GM19395 (cell line): Measurements from ENCODE around the gene TRDMT1.

Experiments used
- ATAC-seq: cut with Tn5 transposase; IDR thresholded peaks from one replicate; pipeline ENCODE4 v1.9.1; 2021; ENCODE audit warnings: mild to moderate bottlenecking, moderate library complexity; ENCODE audit not compliant: unreplicated experiment

TRDMT1 gene

GRCh38 chr10:17179002-17179401 lies 22.5 kb downstream of the TRDMT1 start:
- ATAC-seq, result no peak

DNA sequence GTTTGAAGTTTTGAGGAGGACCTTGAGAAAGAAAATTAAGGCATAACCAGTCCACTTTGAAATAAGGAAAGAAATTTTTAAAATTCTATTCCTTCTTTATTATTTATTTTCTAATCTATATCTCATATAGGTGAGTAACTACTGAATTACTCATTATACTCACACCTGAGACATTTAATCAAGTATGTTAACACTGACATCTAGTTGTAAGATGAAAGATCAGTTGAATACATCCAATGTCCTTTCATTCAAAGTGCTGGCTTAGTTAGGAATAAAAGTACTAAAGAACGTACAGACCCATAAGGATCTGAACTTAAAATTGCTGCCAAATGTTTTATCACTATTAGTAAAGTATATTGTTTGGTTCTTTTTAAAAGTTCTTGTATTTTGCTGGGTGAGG lies 23.5 kb downstream of the TRDMT1 start:
- ATAC-seq, result no peak

DNA sequence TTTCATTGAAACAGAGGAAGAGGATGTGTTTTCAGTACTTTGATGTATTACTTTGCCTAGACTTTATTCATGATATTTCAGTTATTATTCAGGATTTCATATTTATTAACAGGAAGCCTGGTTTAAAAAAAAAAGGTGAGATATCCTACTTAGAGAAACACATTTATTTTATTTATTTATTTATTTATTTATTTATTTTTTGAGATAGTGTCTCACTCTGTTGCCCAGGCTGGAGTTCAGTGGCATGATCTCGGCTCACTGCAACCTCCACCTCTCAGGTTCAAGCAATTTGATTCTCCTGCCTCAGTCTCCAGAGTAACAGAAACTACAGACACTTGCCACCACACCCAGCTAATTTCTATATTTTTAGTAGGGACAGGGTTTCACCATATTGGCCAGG lies 24.5 kb downstream of the TRDMT1 start:
- ATAC-seq, result no peak

DNA sequence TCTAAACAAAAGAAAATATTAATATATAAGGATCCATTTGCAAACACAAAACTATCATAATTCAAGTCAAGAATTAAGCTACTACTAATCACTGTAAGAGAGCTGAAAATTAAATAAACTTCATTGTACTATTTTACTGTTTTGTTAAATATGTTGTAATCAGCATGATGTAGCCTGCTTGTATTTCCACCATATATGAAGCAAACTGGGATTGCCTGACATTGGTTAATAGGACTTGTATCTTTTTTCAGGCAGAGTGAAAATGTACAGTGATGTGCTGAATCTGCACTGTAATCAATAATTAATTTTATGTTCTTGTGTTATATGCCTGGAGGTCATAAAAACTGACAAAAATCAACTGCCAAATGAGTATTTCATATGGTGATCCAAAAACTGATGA lies 25.4 kb downstream of the TRDMT1 start:
- no peak for ATAC-seq

DNA sequence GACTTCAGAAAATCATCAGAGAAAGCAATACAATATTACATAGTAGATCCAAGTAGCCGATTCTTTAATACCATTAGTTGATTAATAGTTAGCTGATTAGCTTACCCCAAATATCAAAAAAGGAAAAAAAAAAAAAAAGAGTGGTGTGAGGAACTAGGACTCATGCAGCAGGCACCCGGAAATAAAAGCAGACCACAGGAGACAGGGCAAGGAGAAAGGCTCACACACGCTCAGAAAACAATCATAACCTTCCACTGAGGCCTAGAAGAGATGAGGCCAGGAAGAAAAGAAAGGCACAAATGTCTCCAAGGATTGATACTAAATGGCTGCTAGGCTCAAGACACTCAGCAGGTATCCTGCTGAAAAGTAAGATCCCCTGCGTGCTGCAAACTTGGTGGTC lies 25.9 kb downstream of the TRDMT1 start:
- no peak for ATAC-seq

- no peak for ATAC-seq
These were observed 26.8 kb downstream of the TRDMT1 start for GRCh38 chr10:17174626-17175025.

DNA sequence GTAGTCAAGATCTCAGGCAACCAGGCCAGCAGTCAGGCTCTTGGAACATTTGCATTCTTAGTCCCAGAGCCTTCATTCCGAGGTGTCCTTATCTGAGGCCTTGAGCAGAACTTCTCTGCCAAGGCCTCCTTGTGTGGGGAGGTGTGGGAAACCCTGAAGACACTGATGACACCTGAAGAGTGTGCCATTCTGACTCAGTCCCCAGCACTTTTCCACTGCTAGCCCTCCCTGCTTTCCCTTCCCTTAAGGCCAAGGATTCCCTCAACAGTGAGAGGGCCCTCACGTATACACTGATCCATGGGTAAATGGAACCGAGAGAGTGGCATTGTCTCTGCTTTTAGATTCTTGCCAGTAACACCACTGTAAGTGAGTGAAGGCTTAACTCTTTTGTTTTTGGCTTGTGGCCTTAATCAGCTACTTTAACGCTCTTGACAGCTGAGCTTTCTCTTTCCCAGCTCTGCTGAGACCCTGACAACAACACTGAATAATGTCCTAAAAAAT lies 30.3 kb downstream of the TRDMT1 start:
- ATAC-seq, result no peak

DNA sequence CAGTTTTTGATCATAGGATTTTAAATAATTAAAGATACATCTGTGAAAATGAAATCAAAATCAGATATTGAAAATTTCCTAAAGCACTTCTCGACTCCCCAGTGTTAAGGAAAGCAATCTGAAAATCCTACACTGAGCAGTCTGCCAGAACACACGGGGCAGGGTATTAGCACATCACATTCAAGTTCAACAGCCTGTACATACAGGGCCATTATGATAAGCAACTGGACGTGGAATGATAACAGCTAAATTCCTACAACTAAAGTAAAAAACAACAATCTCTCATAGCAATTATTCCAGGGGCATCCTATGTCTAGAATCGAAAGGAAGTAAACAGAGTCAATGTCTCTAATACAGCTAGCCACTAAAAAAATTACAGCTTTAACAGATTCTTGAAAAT lies 31.7 kb downstream of the TRDMT1 start:
- ATAC-seq, result no peak

DNA sequence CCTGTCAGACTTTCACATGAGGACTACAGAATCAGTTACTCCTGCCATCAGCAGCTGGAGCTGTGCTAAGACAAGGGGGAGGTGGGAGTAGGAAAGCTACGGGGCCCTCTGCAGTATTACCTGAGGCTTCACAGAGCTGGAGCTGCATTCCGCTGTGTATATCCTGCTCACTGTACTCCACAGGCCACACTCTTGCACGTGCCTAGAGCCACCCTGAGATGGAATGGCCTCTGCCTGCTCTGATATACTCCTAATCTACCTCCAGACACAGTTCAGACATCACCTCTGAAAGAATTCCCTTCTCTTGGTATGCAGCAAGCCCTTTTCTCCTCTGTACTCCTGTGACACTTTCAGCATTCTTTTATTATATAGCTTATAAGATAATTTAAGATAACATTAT lies 34.8 kb downstream of the TRDMT1 start:
- ATAC-seq, result no peak

DNA sequence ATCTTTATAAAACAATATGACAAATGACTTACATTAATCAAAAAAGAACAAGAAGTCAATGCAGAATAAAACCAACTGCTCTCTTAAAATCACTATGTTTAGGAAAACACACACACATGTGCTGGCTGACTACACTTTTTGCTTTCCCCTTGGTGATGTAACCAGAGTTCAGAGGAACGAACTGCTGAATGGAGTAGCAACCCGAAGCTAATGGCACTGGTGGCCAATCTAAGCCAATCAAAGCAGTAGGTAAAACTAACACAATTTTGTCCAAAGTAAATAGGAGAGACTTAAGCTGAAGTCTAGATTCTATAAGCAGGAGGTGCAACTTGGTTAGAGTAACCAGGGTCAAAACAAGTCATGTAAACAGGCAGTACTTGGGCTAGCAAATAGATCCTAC lies 38.6 kb downstream of the TRDMT1 start:
- ATAC-seq, result no peak

GRCh38 chr10:17161775-17162174 lies 39.7 kb downstream of the TRDMT1 start:
- no peak for ATAC-seq

DNA sequence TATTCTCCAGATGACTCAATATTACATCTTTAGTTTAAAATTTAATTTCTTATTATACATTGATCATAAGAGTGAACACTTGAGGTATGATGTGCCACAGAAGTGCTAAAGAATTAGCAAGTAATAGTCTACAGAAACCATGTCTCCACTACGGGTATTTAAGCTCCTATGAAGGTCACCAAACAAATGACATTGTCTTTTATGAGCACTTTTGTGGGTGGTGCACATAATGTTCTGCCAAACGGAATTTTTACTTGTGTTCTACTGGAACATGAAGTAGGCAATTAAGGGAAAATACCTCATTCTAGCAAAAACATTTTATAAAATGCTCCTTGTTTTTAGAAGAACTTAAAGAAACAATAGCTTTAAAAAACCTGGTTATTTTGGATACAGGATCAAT lies 44.4 kb downstream of the TRDMT1 start:
- no peak for ATAC-seq

GRCh38 chr10:17155826-17156225 lies 45.6 kb downstream of the TRDMT1 start:
- no peak for ATAC-seq

DNA sequence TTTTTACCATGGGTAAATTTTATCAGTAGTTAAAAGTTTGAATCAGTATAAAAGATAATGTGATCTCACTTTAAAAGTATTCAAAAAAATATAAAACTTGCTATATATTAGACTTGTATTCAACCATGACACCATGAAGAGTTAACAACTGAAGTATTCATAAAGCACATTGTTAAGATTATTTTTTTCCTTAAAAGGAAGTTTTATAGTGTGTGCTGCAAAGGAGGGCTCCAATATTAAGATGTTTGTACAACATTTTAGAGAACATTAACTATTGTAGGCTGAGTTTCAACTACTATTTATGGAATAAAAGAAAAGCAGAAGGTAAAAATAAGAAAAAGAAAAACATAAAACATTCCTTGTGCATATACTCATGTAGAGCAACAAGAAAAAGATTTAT lies 47.4 kb downstream of the TRDMT1 start:
- ATAC-seq, result no peak

DNA sequence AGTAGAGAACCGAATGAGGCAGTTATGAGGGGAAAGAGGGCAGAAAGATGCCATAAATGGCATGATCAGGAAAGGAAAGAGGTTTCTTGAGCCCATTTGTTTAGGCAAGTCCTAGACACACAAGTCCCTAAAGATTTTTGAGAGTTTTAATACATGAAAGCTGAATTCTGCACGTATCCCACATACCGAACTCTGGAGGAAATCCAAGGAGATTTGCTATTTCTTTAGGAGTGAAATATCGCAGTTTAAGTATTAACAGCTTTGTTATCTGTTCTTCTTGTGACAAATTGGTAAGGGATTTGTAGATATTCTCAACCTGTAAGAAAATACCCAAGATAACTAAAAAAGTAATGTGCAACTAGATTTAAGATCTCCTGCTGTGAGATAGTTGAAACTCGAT lies 48.2 kb downstream of the TRDMT1 start:
- no peak for ATAC-seq

DNA sequence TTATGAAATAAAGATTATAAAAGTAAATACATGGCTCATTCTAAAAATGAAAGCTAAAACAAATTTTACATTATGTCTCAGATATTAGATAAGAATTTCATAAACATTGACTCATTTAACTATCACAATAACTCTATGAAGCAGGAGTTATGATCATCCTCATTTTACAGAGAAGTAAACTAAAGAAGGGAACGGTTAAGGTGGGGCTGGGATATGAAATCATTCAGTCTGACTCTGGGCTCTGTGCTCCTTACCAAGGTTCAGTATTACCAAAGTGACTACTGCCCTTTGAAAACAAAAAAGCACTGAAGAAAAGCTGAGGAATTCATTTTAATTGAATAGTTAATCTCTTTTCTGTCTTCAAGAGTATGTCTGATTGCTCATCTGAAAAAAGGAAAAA lies 49.8 kb downstream of the TRDMT1 start:
- ATAC-seq, result no peak

DNA sequence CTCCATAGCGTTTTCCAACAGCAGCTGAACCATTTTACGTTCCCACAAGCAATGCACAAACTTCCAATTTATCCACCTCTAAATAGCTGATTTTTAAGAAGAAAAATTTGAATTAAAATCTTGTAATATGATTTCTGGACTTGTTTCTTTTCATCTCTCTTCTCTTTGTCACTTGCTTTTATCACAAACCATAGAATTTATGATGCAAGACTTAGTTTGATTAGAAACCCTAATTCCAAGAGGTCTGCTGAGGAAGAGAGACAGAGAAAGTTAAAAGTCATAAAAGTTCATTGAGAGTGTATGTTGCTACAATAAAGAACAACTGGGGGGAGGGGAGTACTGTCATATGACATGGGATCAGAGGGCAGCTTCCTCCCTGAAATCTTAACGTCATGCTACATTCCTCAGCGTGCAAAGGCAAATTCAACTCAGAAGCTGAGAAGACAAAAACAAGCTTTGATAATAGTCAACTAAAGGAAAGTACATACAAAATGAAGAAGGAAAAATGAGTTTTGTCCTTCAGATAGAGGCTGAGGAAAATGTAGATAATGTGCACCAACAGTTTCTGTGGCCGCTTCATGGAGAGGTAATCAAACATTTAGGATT lies 53.5 kb downstream of the TRDMT1 start:
- no peak for ATAC-seq

DNA sequence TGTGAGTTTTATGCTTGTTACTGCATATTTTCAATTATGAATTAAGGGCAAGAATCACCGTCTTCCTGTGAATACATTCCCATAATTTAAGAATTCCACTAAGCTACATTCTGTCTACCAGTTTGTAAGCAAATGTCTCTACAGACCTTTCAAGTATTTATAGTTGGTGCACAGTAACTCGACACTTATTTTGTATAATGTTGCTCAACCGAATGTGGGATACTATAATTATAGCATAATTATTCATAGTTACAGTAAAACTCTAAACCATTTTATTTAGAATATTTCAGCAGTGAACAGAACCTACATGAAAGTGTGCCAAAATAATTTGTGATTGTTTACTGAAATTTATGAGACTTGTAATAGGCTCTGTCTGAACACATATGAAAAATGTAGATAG lies 54.6 kb downstream of the TRDMT1 start:
- ATAC-seq, result no peak

- no peak for ATAC-seq
These were observed 56.2 kb downstream of the TRDMT1 start for GRCh38 chr10:17145239-17145638.

DNA sequence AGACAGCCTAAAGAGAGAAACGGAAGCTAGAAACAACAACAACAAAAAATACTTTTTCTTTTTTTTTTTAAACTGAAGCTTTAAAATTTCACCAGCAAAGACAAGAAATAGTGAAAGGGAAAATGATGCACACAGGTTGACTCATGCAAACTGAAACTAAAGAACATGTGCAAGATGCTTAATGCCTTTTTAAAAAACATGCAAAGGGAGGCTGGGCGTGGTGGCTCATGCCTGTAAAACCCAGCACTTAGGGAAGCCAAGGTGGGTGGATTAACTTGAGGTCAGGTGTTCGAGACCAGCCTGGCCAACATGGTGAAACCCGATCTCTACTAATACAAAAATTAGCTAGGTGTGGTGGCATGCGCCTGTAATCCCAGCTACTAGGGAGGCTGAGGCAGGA lies 56.7 kb downstream of the TRDMT1 start:
- ATAC-seq, result no peak

DNA sequence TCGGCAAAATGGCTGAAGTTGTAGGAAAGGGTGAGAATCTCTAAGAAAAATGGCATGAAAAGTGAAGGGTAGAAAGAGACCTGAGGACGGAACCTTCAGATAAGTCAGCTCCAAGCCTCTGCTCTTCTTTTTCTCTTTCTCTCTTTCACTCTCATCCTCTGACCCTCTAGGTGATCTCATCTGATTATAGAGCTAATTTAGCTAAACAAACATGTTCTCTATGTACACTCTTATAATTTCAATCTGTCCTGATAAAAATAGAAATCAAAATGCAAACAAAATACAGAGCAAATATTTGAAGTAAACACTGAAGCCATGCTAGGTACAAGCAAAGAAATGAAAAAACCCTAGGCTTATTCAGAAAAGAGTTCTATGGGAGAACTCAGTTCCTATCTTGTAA lies 57.4 kb downstream of the TRDMT1 start:
- ATAC-seq, result no peak

DNA sequence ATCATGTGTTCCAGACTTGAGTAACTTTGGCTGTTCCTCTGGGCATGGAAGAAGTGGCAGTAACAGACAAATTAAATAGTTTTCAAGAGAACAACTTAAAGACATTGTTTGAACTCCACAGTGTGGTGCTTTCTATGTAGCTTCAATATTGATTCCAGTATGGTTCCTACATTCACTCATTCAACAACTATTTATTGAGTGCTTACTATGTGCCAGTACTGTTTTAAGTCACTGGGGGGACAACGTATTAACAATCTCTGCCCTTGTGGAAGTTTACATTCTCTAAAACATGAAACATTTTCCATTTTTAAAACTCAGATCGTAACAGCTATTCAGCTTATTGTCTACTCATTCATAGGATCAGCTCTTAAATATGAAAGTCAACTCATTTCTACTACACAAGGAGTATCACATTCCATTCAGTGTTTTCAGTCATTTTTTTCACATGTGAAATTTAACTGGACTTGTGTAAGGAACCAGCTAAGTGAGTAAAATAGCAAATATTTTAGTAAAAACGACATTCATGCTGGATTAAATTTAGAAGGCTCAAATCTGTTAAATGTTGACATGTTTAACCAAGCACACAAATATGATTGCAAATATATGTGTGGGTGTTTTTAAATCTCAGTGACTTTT lies 58.3 kb downstream of the TRDMT1 start:
- ATAC-seq, result no peak
